ENCODE results near the gene CERS1.

Gene CERS1

DNA sequence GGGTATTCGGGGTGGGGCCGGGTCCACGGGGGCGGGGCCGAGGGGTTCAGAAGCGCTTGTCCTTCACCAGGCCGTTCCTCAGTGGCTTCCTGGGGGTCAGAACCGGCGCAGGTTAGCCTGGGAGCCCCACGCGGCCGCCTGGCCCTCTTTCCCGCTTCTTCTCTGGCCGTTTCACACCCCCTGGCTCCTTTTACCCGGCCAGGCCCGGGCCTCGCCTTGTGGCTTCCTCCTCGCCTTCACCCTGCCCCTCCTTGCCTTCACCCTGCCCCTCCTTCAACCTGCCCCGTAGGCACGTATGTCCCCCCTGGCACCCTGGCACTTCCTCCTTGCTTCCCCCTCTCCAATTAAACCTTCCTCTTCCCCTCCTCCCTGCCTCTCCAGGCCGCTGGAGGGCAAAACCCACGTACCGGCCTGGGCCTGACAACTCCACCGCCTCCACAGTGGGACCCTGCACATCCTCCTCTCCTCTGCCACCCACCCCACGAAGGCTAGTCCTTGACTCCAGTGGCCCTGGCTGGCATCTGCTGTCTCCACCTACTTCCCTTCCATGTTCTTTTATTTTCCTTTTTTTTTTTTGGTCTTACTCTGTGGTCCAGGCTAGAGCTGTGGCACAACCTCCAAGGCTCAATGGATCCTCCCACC, 25.3 kb downstream of the CERS1 start:
- DNase-seq, result no peak

DNA sequence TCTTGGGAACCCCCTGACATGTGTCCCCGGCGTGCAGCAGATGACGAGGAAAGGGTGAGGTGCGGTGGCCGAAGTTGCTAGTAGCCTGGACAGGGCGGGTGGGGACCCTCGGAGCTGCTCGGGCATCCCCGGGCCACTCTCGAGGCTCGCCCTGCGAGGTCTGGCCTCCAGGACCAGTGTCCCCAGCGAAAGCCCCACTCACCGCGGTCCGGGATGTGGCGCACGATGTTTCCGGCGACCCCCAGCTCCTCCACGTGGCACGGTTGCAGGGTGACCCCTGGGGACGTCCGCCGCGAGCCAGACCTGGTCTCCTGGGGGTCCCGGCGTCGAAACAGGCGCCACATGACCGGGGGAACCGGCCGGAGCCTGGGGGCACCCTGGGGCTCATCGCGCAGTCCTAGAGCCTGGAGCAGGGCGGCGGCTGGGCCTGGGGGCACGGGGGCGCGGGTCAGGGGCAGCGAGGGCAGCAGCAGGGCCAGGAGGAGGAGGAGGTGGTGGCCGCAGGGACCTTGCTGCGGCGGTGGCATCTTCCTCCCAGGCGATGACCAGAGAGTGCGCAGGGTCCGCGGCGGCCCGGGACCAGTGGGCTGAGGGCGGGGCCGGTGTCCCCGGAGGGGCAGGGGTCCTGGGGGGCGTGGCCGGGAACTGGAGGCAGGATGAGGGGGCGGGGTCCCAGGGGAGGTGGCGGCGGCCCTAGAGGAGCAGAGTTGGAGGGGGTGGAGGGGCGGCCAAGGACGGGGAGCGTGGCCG, 26.0 kb downstream of the CERS1 start:
- DNase-seq, result no peak

DNA sequence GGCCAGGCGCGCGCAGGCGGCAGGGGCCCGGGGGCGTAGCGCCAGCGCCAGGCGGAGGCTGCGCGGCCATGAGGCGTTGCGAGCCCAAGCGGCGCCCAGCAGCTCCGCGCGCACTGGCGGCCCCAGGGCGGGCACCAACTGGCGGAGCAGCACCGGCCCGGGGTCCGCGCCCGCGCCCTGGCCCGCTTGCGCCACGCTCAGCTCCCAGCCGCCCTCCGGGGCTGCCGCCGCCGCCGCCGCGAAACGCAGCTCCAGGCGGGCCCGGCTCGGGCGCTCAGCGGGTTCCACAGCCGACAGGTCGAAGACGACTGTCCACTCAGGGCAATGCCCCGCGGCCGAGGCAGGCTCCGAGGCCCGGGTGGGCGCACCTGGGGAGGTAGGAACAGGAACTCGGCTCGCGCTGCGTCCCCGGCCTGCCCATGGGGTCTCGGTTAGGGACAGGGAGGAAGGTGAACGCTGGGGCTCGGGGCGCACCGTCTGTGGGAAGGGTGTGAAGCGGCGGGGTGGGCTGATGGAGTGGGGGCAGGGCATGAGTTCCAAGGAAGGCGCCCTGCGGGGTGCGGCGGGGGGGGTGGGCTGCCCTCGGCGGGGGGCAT, 26.8 kb downstream of the CERS1 start:
- DNase-seq, result no peak

DNA sequence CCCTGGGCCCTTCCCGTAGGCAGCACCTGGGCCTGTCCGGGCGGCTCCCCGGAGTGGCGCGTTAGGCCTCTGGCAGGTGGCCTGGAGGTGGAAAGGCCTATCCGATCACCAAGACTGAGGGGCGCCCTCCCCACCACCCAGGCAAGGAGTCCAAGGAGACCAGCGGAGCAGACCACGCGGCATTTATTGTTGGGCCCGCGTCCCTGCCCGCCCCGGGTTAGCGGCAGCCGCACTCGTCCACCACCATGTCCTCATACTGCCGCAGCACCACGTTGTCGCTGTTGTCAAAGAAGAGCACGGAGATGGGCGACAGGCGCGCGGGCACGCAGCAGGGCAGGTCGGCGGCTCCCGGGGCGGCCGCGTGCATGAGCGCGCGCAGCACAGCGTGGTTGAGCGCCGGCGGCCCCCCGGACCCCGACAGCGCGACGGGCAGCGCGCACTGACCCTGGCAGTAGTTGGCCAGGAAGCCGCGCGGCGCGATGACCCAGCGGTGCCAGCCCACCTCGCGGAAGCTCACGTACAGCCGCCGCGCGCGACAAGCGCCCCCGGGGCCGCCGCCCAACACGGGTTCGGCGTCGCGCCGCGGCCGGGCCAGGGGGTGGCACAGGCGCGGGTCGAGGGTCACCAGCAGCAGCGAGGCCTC, 27.5 kb downstream of the CERS1 start:
- DNase-seq, result no peak

DNA sequence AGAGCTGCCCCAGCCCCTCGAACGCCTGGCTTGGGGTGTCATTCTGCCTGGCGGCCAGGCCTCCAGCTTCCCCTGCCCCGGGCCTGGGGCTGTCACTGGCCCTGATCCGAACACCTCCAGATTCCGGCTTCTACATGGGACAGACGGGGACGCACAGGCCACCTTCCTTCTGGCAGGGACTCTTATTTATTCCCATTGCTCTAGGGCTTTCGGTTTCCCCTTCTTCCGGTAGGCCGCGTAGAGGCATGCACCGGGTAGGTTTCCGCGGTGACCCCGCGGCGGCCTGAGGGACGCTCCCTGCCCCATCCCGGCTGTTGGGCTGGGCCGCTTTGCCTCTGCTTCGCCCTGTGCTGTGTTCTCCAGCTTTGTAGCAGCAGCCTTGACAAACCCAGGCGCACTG, 28.2 kb downstream of the CERS1 start:
- DNase-seq, result no peak

DNA sequence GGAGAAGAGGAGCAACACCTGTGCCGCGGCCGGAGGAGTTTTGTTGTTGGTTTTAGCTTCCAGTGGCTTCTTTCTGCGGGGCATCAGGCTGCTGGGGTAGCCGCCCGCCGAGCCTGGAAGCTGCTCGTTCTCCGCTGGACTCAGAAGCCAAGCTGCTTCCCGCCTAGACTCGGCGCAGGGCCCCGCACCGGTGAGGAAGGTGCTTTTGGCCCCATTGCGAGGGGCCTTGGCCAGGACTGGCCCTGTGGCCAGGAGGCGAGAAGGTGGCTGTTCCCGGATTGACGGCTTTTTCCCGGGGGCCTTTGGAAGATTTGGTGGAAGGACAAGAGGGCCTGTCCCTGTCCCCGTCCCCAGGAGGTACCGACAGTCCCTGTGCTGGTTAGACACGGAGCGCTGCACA, 28.8 kb downstream of the CERS1 start:
- DNase-seq, result no peak

- DNase-seq, result no peak
Observed at GRCh38 chr19:18866800-18867123, 29.2 kb downstream of the CERS1 start.

DNA sequence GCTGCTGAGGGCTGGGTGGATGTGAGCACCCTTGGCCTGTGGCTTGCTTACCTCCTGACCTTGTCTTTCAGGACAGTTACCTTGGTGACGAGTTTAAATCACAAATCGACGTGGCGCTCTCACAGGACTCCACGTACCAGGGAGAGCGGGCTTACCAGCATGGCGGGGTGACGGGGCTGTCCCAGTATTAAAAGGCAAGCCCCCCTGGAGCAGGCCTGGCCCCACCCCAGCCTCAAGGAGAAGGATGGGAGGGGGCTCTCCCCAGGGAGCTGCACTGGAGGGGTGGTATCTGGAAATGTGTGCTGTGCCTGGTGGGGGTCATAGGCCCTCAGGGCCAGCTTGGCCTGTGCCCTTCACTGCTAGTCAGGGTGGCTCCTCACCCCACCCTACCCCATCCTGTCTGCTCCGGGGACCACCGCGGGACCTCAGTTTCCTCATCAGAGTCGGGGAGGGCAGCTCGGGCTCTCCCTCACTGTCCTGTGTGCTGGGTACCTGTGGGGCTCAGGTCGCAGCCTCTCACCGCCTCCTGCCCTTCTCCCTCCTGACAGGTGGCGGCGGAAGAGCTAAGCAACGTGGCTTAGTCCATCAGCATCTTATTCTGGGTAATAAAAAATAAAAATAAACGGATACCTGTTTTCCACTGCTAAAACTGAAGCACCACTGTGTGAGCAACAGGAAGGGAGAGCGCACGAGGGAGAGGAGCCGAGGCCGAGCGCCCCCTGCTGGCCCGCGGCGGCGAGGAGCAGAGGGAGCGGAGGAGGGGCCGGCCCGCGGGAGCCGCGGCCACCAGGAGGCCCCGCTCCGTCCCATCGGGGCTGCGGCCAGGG, 29.8 kb downstream of the CERS1 start:
- DNase-seq, result no peak

- DNase-seq, result no peak
Observed at GRCh38 chr19:18865106-18865972, 30.6 kb downstream of the CERS1 start.

DNA sequence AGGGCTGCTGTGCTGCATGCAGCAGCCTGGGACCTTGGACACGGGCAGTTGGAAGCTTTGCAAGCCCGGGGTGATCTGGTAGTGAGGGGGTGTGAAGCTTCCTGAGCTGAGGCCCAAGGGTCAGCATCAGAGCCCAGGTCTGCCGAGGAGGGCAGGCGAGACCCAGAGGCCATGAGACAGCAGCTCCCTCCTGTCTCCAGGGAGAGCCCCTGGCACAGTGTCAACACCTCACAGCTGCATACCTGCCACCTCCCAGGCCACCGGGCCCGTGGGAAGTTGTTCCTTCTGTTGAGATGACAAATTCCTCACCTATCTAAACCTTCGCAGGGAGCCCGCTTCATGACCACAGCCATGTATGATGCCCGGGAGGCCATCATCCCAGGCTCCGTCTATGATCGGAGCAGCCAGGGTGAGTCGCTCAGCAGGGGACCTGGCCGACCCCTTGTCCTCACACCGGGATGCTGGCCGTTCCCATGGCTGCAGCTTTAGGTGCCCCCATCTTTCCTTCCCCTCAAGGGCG, 32.1 kb downstream of the CERS1 start:
- no peak for DNase-seq

DNA sequence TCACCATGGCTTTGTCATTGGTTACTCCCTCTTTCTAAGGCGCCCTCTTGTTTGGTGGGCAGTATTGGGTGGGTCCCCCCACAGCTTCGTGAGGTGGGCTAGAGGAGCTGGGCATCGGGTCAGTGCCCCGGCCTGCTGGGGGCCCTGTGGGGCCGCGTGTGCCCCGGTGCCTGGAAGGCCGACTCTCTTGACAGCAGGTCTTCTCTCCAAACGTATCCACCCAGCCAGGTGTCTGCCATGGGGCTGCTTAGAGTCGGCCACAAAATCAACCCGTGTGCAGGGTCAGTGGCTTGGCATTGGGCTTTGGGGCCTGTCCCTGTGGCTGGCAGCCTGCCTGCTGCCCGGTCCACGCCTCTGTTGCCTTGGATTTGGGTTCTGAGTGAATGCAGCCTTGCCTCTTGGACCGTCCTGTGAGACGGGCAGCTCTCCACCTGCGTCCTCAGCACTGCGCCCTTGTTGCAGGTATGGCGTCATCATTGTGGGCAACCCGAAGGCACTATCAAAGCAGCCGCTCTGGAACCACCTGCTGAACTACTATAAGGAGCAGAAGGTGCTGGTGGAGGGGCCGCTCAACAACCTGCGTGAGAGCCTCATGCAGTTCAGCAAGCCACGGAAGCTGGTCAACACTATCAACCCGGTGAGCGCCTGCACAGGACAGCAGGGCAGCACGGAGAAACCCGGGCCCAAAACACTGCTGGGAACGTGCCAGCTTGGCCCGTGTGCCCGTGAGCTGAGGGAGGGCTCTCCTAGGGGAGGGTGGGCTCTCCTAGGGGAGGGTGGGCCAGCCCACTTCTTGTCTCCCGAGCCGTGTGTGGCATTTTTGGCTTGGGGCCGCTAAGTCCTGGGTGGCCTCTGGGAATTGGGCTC, 32.7 kb downstream of the CERS1 start:
- DNase-seq, result no peak

DNA sequence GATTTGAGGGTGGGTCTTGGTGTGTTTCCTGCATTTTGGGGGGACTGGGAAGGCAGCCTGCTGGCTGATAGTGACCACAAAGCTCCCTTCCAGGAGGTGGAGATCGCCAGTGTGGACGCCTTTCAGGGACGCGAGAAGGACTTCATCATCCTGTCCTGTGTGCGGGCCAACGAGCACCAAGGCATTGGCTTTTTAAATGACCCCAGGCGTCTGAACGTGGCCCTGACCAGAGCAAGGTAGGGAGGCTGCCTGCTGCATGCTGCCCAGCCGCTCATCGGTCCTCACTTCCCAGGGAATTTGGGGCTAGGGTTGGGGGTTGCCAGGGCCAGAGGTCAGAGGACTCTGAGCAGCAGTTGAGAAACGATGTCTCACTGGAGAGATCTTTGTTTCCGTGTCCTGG, 34.0 kb downstream of the CERS1 start:
- no peak for DNase-seq

- DNase-seq, result no peak
Observed at GRCh38 chr19:18861235-18861634, 34.7 kb downstream of the CERS1 start.

DNA sequence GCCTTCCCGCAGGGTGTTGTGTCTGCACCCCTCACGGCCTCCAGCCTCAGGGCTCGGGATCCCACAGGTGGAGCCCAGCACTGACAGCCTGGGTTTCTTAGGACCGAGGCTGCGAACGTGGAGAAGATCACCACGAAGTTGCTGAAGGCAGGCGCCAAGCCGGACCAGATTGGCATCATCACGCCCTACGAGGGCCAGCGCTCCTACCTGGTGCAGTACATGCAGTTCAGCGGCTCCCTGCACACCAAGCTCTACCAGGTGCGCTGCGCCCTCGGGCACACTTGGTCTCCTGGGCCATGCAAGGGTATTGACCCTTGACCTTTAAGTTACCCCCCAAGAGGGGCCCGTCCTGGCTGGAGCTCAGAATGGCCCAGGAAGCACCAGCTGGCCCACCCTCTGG, 35.2 kb downstream of the CERS1 start:
- no peak for DNase-seq

- DNase-seq, result no peak
Observed at GRCh38 chr19:18860302-18860700, 35.7 kb downstream of the CERS1 start.

DNA sequence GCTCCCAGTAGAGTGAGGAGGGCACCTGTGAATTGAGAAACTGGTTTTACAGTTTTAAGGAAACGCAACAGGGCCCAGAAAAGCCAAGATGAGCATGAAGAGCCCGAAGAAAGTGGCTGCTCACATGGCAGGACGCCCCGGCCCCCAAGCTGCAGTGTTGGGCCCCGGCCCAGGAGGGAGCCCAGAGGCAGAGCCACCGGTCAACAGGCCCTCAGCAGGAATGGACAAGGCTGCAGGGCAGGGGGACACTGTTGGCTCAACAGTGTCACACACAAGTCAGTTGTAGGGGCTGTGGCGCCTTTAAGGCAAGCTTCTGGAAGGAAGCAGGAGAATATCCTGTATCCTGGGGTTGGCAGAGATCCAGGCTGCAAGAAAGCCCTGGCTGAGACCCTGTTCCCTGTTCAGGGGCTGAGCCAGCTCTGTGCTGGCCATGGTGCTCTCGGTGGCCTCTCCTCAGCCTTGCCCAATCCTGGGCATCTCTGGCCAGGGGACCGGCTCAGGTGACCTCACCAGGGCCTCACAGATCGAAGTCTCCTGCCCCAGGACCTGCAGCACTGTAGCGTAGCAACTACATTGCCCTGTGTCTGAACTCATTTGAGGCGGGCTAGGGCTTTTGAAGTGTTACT, 36.2 kb downstream of the CERS1 start:
- DNase-seq, result no peak

DNA sequence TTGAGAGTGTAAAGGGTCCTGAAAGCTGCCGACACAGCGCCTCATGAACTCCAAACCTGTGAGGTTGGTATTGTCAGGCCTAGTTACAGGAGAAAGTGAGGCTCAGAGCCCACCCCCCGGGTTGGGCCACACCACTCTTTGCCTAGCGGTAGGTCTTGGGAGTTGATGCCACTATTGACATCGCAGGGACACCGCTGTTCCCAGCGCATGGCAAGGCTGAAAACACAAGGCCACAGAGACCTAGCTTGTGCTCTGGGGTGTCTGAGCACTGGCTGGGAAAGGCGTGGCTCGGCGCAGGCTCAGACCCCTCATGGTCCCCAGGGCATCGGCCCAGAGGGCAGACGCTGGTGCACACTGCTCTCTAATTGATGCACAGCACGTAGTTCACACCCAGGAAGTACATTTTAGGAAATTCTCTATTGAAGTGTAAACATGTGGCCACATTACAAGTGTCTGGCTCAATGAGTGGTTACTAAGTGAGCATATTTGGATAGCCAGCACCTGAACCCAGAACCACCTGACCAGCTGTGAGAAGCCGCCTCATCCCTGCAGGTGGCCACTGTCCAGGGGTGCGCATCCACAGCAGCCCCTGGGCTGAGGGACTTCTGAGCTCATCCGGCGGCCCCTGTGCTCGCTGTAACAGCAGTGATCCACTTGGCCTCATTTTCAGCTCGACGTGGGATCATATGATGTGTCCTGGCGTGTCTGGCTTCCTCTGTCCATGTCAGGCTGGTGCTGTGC, 36.9 kb downstream of the CERS1 start:
- DNase-seq, result no peak

- no peak for DNase-seq
Observed at GRCh38 chr19:18857223-18857622, 38.7 kb downstream of the CERS1 start.

- no peak for DNase-seq
Observed at GRCh38 chr19:18856385-18857126, 39.4 kb downstream of the CERS1 start.

All from NCI-H774 (cell line).